ENCODE data around the gene PPP1CA. TPM values are rescaled to one million over a fixed set of nuclear protein-coding genes. Genes with fewer than 3 reads are reported as not detected.
"Not testable (repeated sequence)": the region's sequence is repeated elsewhere in the genome, so short reads cannot be mapped to it uniquely, and the experiment has no call there.

PPP1CA gene
- total RNA-seq, 5 donors from 2014 or later (not counting 1 experiment from before 2014, with no cell fraction given): 118 to 198 (median 186) TPM

GRCh38 chr11:67402192-67402839 lies 658 bp upstream of the PPP1CA start:
- 22% methylated on average over 12 of the region's 19 CpGs for WGBS (ENCODE audit: insufficient coverage)
- peaks cover 19% of the 10 kb centered on the region for H3K36me3 Mint-ChIP-seq
- not testable (repeated sequence) for H3K27me3 Mint-ChIP-seq; H3K27me3 ChIP-seq (replicated peaks in 1 of 2; ENCODE audit: control insufficient read depth in 2 of 2, extremely low read depth in 1 of 2, insufficient read depth in 2 of 2, low read length in 1 of 2); H3K9me3 Mint-ChIP-seq; H3K9me3 ChIP-seq; ATAC-seq (replicated peaks in 1 of 4); DNase-seq
- peaks cover 63 to 76% (median 67%) of the 10 kb centered on the region in 3 donors for H3K4me1 Mint-ChIP-seq
- Histone ChIP-seq H3K4me3 (ENCODE audit: control insufficient read depth in 1 of 2, extremely low read depth in 1 of 2, low read length in 1 of 2) (peak overlapping the region; percentile 56 to 75), H3K4me1 (ENCODE audit: control insufficient read depth in 1 of 2, extremely low read depth in 1 of 2, insufficient read depth in 2 of 2, low read length in 2 of 2) (peaks cover 26 to 88% of the 10 kb centered on the region in 2 experiments), H3K36me3 (ENCODE audit: control insufficient read depth in 2 of 2, extremely low read depth in 1 of 2, insufficient read depth in 1 of 2, low read length in 1 of 2) (peaks cover 16 to 54% of the 10 kb centered on the region in 2 donors), H3K27ac (ENCODE audit: low read length) (peak overlapping the region; percentile 74)
- ChIA-PET CTCF (interaction anchor here in 1 of 2 donors (0.6 to 2.1 kb wide), 14 partner anchors 11 to 936 kb away, joined by 3 to 17 read pairs (median 8); partner anchors contain the start of genes AIP, POLD4, PTPRCAP and RAD9A), POLR2A (interaction anchor here (0.6 to 1.7 kb wide), 6 partner anchors 11 to 1747 kb away, joined by 3 to 10 read pairs (median 4); partner anchors contain the start of gene PTPRCAP (in 1 of the 2))
- H3K4me3 Mint-ChIP-seq: peak overlapping the region; percentile 74 to 97 (median 96)
- H3K27ac Mint-ChIP-seq: peak overlapping the region; percentile 96

- peak overlapping the region; percentile 81 to 97 for H3K4me3 ChIP-seq (ENCODE audit: control insufficient read depth in 1 of 2, extremely low read depth in 1 of 2, low read length in 1 of 2)
- Mint-ChIP-seq H3K27me3 (no peaks in the 10 kb centered on the region), H3K27ac (peak overlapping the region; percentile 88 to 93), H3K4me3 (peak overlapping the region; percentile 83 to 97 (median 88)), H3K9me3 (no peaks in the 10 kb centered on the region), H3K4me1 (peaks cover 63 to 74% (median 64%) of the 10 kb centered on the region in 3 donors), H3K36me3 (peaks cover 15% of the 10 kb centered on the region)
- 2% methylated on average over 26 of the region's 27 CpGs for WGBS (ENCODE audit: insufficient coverage)
- peaks cover 28 to 88% of the 10 kb centered on the region in 2 experiments for H3K4me1 ChIP-seq (ENCODE audit: control insufficient read depth in 1 of 2, extremely low read depth in 1 of 2, insufficient read depth in 2 of 2, low read length in 2 of 2)
- CTCF ChIA-PET: interaction anchor here (0.6 to 2.1 kb wide), 10 partner anchors 9 to 82 kb away, joined by 3 to 17 read pairs (median 8); partner anchors contain the start of genes AIP (in 1 of the 2), POLD4 (in 1 of the 2), PTPRCAP (in 1 of the 2) and RAD9A (in 1 of the 2)
- peak overlapping the region; percentile 65 for H3K27ac ChIP-seq (ENCODE audit: low read length)
- H3K36me3 ChIP-seq (ENCODE audit: control insufficient read depth in 2 of 2, extremely low read depth in 1 of 2, insufficient read depth in 1 of 2, low read length in 1 of 2): peaks cover 16 to 49% of the 10 kb centered on the region in 2 donors
- DNase-seq (peak in 1 of 35 experiments; percentile 33), ATAC-seq (replicated peaks in 1 of 4) (no peak)
- H3K9me3 ChIP-seq: no peaks in the 10 kb centered on the region
- POLR2A ChIA-PET: interaction anchor here in 1 of 2 donors (0.5 to 0.6 kb wide), 3 partner anchors 27 to 1902 kb away, joined by 3 to 5 read pairs (median 3); partner anchors contain the start of gene MALAT1
- H3K27me3 ChIP-seq (replicated peaks in 1 of 2; ENCODE audit: control insufficient read depth in 2 of 2, extremely low read depth in 1 of 2, insufficient read depth in 2 of 2, low read length in 1 of 2): no peaks in the 10 kb centered on the region
Measured at GRCh38 chr11:67400942-67401494, 640 bp downstream of the PPP1CA start.

- Histone ChIP-seq H3K4me1 (ENCODE audit: control insufficient read depth in 1 of 2, extremely low read depth in 1 of 2, insufficient read depth in 2 of 2, low read length in 2 of 2) (peaks cover 22 to 87% of the 10 kb centered on the region in 2 experiments), H3K27me3 (replicated peaks in 1 of 2; ENCODE audit: control insufficient read depth in 2 of 2, extremely low read depth in 1 of 2, insufficient read depth in 2 of 2, low read length in 1 of 2) (no peaks in the 10 kb centered on the region), H3K9me3 (no peaks in the 10 kb centered on the region), H3K27ac (ENCODE audit: low read length) (peak overlapping the region; percentile 65), H3K4me3 (ENCODE audit: control insufficient read depth in 1 of 2, extremely low read depth in 1 of 2, low read length in 1 of 2) (peak overlapping the region; percentile 81 to 97), H3K36me3 (ENCODE audit: control insufficient read depth in 2 of 2, extremely low read depth in 1 of 2, insufficient read depth in 1 of 2, low read length in 1 of 2) (peaks cover 12 to 47% of the 10 kb centered on the region in 2 donors)
- H3K4me3 Mint-ChIP-seq: peak overlapping the region; percentile 83 to 97 (median 88)
- ChIA-PET CTCF (interaction anchor here in 1 of 2 donors (1.2 to 2.1 kb wide), 6 partner anchors 28 to 83 kb away, joined by 3 to 17 read pairs (median 8); partner anchors contain the start of genes AIP, POLD4, PTPRCAP and RPS6KB2), POLR2A (interaction anchor here in 1 of 2 donors (0.6 kb wide), 1 partner anchor 97 kb away, joined by 3 read pairs; no protein-coding TSS in a partner anchor)
- peak in 2 of 35 experiments; percentile 19 to 32 for DNase-seq
- peaks cover 60 to 69% (median 60%) of the 10 kb centered on the region in 3 donors for H3K4me1 Mint-ChIP-seq
- H3K27ac Mint-ChIP-seq: peak overlapping the region; percentile 88 to 93
- peaks cover 14% of the 10 kb centered on the region for H3K36me3 Mint-ChIP-seq
- H3K9me3 Mint-ChIP-seq: no peaks in the 10 kb centered on the region
- no peak for ATAC-seq (replicated peaks in 1 of 4)
- WGBS (ENCODE audit: insufficient coverage): 27% methylated on average over 15 of the region's 23 CpGs
- no peaks in the 10 kb centered on the region for H3K27me3 Mint-ChIP-seq
Measured at GRCh38 chr11:67400251-67400941, 1.3 kb downstream of the PPP1CA start.

GRCh38 chr11:67398661-67399563 lies 2.7 kb downstream of the PPP1CA start:
- ATAC-seq (replicated peaks in 1 of 4) (no peak), DNase-seq (no peak)
- Histone ChIP-seq H3K4me1 (ENCODE audit: control insufficient read depth in 1 of 2, extremely low read depth in 1 of 2, insufficient read depth in 2 of 2, low read length in 2 of 2) (peaks cover 22 to 75% of the 10 kb centered on the region in 2 experiments), H3K27ac (ENCODE audit: low read length) (no peak overlapping the region), H3K9me3 (no peaks in the 10 kb centered on the region), H3K4me3 (ENCODE audit: control insufficient read depth in 1 of 2, extremely low read depth in 1 of 2, low read length in 1 of 2) (no peak overlapping the region), H3K36me3 (ENCODE audit: control insufficient read depth in 2 of 2, extremely low read depth in 1 of 2, insufficient read depth in 1 of 2, low read length in 1 of 2) (peaks cover 10 to 41% of the 10 kb centered on the region in 2 donors), H3K27me3 (replicated peaks in 1 of 2; ENCODE audit: control insufficient read depth in 2 of 2, extremely low read depth in 1 of 2, insufficient read depth in 2 of 2, low read length in 1 of 2) (no peaks in the 10 kb centered on the region)
- H3K4me1 Mint-ChIP-seq: peaks cover 51 to 60% (median 52%) of the 10 kb centered on the region in 3 donors
- POLR2A ChIA-PET: no interaction called here
- CTCF ChIA-PET: no interaction called here
- H3K9me3 Mint-ChIP-seq: no peaks in the 10 kb centered on the region
- peak overlapping the region in 1 of 2 donors; percentile 48 for H3K27ac Mint-ChIP-seq
- WGBS (ENCODE audit: insufficient coverage): 89% methylated on average over 28 of the region's 31 CpGs
- peaks cover 12% of the 10 kb centered on the region for H3K36me3 Mint-ChIP-seq
- no peaks in the 10 kb centered on the region for H3K27me3 Mint-ChIP-seq
- peak overlapping the region; percentile 31 to 97 (median 83) for H3K4me3 Mint-ChIP-seq

- Mint-ChIP-seq H3K36me3 (peaks cover 14% of the 10 kb centered on the region), H3K4me3 (peak overlapping the region in 1 of 3 donors; percentile 77), H3K9me3 (no peaks in the 10 kb centered on the region), H3K27ac (peak overlapping the region; percentile 80 to 82), H3K27me3 (no peaks in the 10 kb centered on the region), H3K4me1 (peaks cover 49 to 61% (median 53%) of the 10 kb centered on the region in 3 donors)
- ChIA-PET CTCF (interaction anchor here in 1 of 2 donors (0.6 kb wide), 1 partner anchor 46 kb away, joined by 4 read pairs; no protein-coding TSS in a partner anchor), POLR2A (no interaction called here)
- peaks cover 16 to 41% of the 10 kb centered on the region in 2 donors for H3K36me3 ChIP-seq (ENCODE audit: control insufficient read depth in 2 of 2, extremely low read depth in 1 of 2, insufficient read depth in 1 of 2, low read length in 1 of 2)
- peaks cover 25 to 75% of the 10 kb centered on the region in 2 experiments for H3K4me1 ChIP-seq (ENCODE audit: control insufficient read depth in 1 of 2, extremely low read depth in 1 of 2, insufficient read depth in 2 of 2, low read length in 2 of 2)
- no peaks in the 10 kb centered on the region for H3K9me3 ChIP-seq
- no peak overlapping the region for H3K4me3 ChIP-seq (ENCODE audit: control insufficient read depth in 1 of 2, extremely low read depth in 1 of 2, low read length in 1 of 2)
- WGBS (ENCODE audit: insufficient coverage): 93% methylated on average over 21 of the region's 24 CpGs
- no peak for ATAC-seq (replicated peaks in 1 of 4)
- DNase-seq: no peak
- no peaks in the 10 kb centered on the region for H3K27me3 ChIP-seq (replicated peaks in 1 of 2; ENCODE audit: control insufficient read depth in 2 of 2, extremely low read depth in 1 of 2, insufficient read depth in 2 of 2, low read length in 1 of 2)
- no peak overlapping the region for H3K27ac ChIP-seq (ENCODE audit: low read length)
Measured at GRCh38 chr11:67397986-67398660, 3.5 kb downstream of the PPP1CA start.
